Prostate gland (tissue), 2 donors: ENCODE results near the gene KCNJ6.

Experiments
- POLR2A ChIP-seq: fragments of 450-650 bp; IDR thresholded peaks from one replicate; pipeline ENCODE4 v1.6.1; 2016; ENCODE audit warnings: antibody characterized with exemption, mild to moderate bottlenecking
- POLR2AphosphoS5 ChIP-seq: sonication (generic); formaldehyde crosslinking; IDR thresholded peaks from one replicate; pipeline ENCODE4 v1.6.1; 2017; ENCODE audit warnings: antibody characterized with exemption
- TF ChIP-seq, protein P1 (sequence below), 4 experiments: fragments of 200-600 bp in 2 of 4; fragments of 450-650 bp in 2 of 4; sonication (generic) in 2 of 4; IDR thresholded peaks; 1 replicate in 3 of 4; 2 replicates in 1 of 4; pipeline ENCODE4 v1.5.1; 2016 to 2019; ENCODE audit warnings: antibody characterized with exemption in 4 of 4, mild to moderate bottlenecking in 2 of 4, moderate library complexity in 2 of 4

DNA sequence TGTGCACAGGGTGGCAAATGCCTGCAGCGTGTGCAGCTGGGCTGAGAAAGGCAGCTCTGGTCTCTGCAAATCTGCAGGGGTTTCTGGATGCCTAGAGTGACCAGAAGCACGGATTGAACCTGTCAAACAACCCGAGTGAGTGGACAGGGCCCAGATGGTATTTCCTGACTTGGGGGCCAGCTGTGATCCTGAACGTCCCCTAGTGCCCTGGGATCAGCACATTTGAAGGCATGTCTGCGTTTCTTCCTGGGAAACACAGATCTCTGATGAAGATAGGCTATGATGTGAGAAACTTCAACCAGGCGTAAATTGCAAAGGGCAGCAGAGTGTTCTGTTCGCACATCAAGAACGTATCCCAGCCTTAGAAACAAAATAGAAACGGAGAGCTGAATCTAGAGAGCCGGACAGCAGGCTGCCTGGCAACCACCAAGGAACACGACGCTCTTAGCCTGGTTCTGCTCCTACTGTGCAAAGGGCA, 163.1 kb downstream of the KCNJ6 start:
- TF ChIP-seq POLR2AphosphoS5 (no peak), POLR2A (no peak)
- TF ChIP-seq, protein P1, sequence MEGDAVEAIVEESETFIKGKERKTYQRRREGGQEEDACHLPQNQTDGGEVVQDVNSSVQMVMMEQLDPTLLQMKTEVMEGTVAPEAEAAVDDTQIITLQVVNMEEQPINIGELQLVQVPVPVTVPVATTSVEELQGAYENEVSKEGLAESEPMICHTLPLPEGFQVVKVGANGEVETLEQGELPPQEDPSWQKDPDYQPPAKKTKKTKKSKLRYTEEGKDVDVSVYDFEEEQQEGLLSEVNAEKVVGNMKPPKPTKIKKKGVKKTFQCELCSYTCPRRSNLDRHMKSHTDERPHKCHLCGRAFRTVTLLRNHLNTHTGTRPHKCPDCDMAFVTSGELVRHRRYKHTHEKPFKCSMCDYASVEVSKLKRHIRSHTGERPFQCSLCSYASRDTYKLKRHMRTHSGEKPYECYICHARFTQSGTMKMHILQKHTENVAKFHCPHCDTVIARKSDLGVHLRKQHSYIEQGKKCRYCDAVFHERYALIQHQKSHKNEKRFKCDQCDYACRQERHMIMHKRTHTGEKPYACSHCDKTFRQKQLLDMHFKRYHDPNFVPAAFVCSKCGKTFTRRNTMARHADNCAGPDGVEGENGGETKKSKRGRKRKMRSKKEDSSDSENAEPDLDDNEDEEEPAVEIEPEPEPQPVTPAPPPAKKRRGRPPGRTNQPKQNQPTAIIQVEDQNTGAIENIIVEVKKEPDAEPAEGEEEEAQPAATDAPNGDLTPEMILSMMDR (IDR thresholded peaks at IDR 0.05), result no peak
